ENCODE data around the gene SYCE3. TPM values are rescaled to one million over a fixed set of nuclear protein-coding genes. Genes with fewer than 3 reads are reported as not detected.
A peak's percentile ranks its signal among the peaks of the same experiment; 100 is the strongest.

The SYCE3 gene
- total RNA-seq, 1 donor from 2014 or later: not detected

- H3K27me3 Mint-ChIP-seq: peaks cover 41% of the 10 kb centered on the region
- H3K9me3 Mint-ChIP-seq (ENCODE audit: low read depth): no peaks in the 10 kb centered on the region
- no peak for TF ChIP-seq CTCF (IDR thresholded peaks at IDR 0.05; ENCODE audit: unreplicated experiment)
- H3K4me1 Mint-ChIP-seq (ENCODE audit: low read depth): peaks cover 5% of the 10 kb centered on the region
- H3K36me3 Mint-ChIP-seq (ENCODE audit: insufficient read depth): peaks cover 3% of the 10 kb centered on the region
- no peak overlapping the region for H3K27ac Mint-ChIP-seq
- no peak overlapping the region for H3K4me3 Mint-ChIP-seq (ENCODE audit: low read depth)
- no peak for DNase-seq (ENCODE audit: low spot score, unreplicated experiment)
These were observed 41.0 kb upstream of the SYCE3 start for GRCh38 chr22:50603511-50604255.

- Mint-ChIP-seq H3K27ac (no peak overlapping the region), H3K4me3 (ENCODE audit: low read depth) (peak overlapping the region; percentile 61), H3K9me3 (ENCODE audit: low read depth) (no peaks in the 10 kb centered on the region), H3K36me3 (ENCODE audit: insufficient read depth) (peaks cover 5% of the 10 kb centered on the region), H3K27me3 (peaks cover 41% of the 10 kb centered on the region), H3K4me1 (ENCODE audit: low read depth) (peaks cover 5% of the 10 kb centered on the region)
- no peak for TF ChIP-seq CTCF (IDR thresholded peaks at IDR 0.05; ENCODE audit: unreplicated experiment)
- DNase-seq (ENCODE audit: low spot score, unreplicated experiment): no peak
These were observed 39.6 kb upstream of the SYCE3 start for GRCh38 chr22:50602338-50602700.

GRCh38 chr22:50601669-50602337 lies 39.1 kb upstream of the SYCE3 start:
- peaks cover 5% of the 10 kb centered on the region for H3K4me1 Mint-ChIP-seq (ENCODE audit: low read depth)
- peak overlapping the region; percentile 61 for H3K4me3 Mint-ChIP-seq (ENCODE audit: low read depth)
- DNase-seq (ENCODE audit: low spot score, unreplicated experiment): no peak
- TF ChIP-seq CTCF (IDR thresholded peaks at IDR 0.05; ENCODE audit: unreplicated experiment): no peak
- H3K27ac Mint-ChIP-seq: peak overlapping the region; percentile 39
- peaks cover 40% of the 10 kb centered on the region for H3K27me3 Mint-ChIP-seq
- H3K36me3 Mint-ChIP-seq (ENCODE audit: insufficient read depth): peaks cover 5% of the 10 kb centered on the region
- H3K9me3 Mint-ChIP-seq (ENCODE audit: low read depth): no peaks in the 10 kb centered on the region

DNA sequence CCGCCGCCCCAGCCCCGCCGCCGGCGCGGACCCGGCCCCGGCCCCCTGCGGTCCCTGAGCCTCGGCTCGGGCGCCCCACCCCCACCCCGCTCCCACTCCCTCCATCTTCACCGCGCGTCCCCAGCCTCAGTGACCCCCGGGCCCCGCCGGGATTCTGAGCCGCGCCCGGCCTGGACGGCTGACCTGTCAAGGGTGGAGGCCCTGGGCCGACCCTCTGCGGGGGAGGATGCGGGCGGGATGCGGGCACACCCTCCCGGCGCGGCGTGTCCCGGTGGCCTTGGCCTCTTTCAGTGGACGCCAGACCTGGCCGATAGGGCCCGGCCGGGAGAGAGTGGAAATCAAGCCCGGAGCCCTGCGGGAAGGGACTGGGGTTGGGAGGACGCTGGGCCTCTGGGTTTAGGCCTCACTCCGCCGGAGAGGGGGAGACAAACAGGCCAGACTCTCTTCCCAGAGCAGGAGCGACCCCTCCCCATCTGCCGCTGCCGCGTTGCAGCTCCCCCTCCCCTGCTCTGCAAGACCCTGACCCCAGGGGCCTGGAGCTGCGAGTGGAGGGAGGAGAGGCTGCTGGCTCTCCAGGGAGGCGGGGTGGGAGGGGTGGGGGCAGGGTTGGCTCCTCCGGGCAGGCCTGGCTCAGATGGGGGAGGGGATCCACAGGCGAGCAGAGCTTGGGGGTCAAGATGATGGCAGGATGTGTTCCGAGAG lies 38.4 kb upstream of the SYCE3 start:
- DNase-seq (ENCODE audit: low spot score, unreplicated experiment): no peak
- Mint-ChIP-seq H3K4me3 (ENCODE audit: low read depth) (peak overlapping the region; percentile 61), H3K9me3 (ENCODE audit: low read depth) (no peaks in the 10 kb centered on the region), H3K27me3 (peaks cover 38% of the 10 kb centered on the region), H3K4me1 (ENCODE audit: low read depth) (peaks cover 5% of the 10 kb centered on the region), H3K36me3 (ENCODE audit: insufficient read depth) (peaks cover 5% of the 10 kb centered on the region), H3K27ac (no peak overlapping the region)
- TF ChIP-seq CTCF (IDR thresholded peaks at IDR 0.05; ENCODE audit: unreplicated experiment): no peak

DNA sequence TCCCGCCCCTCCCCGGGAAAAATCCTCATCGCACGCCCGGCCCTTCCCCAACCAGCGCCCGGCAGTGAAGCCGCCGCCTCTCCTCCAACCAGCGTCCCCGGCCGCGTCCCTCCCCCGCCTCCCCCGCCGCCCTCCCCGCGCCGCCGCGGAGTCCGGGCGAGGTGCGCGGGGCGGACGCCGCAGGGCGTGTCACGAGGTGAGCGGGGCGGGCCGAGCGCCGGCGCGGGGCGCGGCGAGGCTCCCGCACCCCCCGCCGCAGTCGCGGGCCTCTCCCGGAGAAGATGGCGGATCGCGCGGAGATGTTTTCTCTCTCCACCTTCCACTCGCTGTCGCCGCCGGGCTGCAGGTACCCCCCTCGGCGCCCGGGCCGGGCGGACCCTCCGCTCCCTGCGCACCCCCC lies 37.8 kb upstream of the SYCE3 start, which contains the start of gene MAPK8IP2:
Gene MAPK8IP2 (plus strand): TSS at position 256 of the 400 bp plus-strand sequence. CDS start 26 bp downstream, at position 282.
- H3K27ac Mint-ChIP-seq: no peak within 1 kb of the TSS
- H3K36me3 Mint-ChIP-seq (ENCODE audit: insufficient read depth): peaks cover 5% of the 10 kb centered on the region
- TF ChIP-seq CTCF (IDR thresholded peaks at IDR 0.05; ENCODE audit: unreplicated experiment): no peak
- H3K9me3 Mint-ChIP-seq (ENCODE audit: low read depth): no peaks in the 10 kb centered on the region
- H3K4me1 Mint-ChIP-seq (ENCODE audit: low read depth): peaks cover 5% of the 10 kb centered on the region
- peak within 1 kb of the TSS; percentile 67 for H3K4me3 Mint-ChIP-seq (ENCODE audit: low read depth)
- H3K27me3 Mint-ChIP-seq: peaks cover 37% of the 10 kb centered on the region
- DNase-seq (ENCODE audit: low spot score, unreplicated experiment): no peak

Data from progenitor cell of endocrine pancreas (in vitro differentiated cells).